Endothelial cell of umbilical vein (primary cell): ENCODE results near the gene GNPTAB. TPM values are rescaled to one million over a fixed set of nuclear protein-coding genes. Genes with fewer than 3 reads are reported as not detected.

Source experiments
- BruUV-seq: library from RNA; stranded (reverse); fragments of 400-500 nt; replicated peaks from 2 replicates; lab custom pipeline; 2021; lab: Mats Ljungman, UMichigan
- CTCF ChIA-PET: fragments of 300-600, 350-600 bp; sonication (Branson Sonifier 250); formaldehyde crosslinking; loops from one replicate; lab custom pipeline; 2021; ENCODE audit warnings: antibody characterized with exemption, inconsistent platforms; lab: Charles Lee
- POLR2A ChIA-PET: fragments of 300-600, 350-600 bp; sonication (Branson Sonifier 250); formaldehyde crosslinking; loops from one replicate; lab custom pipeline; 2021; ENCODE audit warnings: antibody characterized with exemption, inconsistent platforms; lab: Charles Lee
- DNase-seq: peaks from one replicate; pipeline ENCODE4 v3.0.0-alpha.2; 2011; ENCODE audit warnings: low read depth, low spot score
- FAIRE-seq: peaks from 2 replicates; lab custom pipeline; 2011; peaks lifted over from hg19 to GRCh38; lab: Jason Lieb, UNC
- H2AFZ ChIP-seq: 2 replicates; pipeline ENCODE4 v1.6.0; 2012; ENCODE audit warnings: low read depth, low read length, control low read depth, inconsistent platforms
- H3K27ac ChIP-seq: 2 replicates; pipeline ENCODE4 v1.5.1; 2011; ENCODE audit warnings: low read depth, mild to moderate bottlenecking, control low read depth, low read length, moderate library complexity; ENCODE audit not compliant: insufficient read depth
- H3K27me3 ChIP-seq, 2 experiments: 2 replicates each; pipeline versions ENCODE4 v1.6.0 to v1.6.1; 2011; ENCODE audit warnings: low read length in 2 of 2, mixed read lengths in 1 of 2; ENCODE audit not compliant: control insufficient read depth in 2 of 2, insufficient read depth in 2 of 2
- H3K36me3 ChIP-seq, 2 experiments: 2 replicates in 1 of 2; 3 replicates in 1 of 2; pipeline ENCODE4 v1.5.1; 2011; ENCODE audit warnings: low read length in 2 of 2, mild to moderate bottlenecking in 1 of 2, moderate library complexity in 1 of 2; ENCODE audit not compliant: control insufficient read depth in 2 of 2, insufficient read depth in 2 of 2; ENCODE audit errors: extremely low read depth in 1 of 2
- H3K4me1 ChIP-seq: 3 replicates; pipeline ENCODE4 v1.5.1; 2011; ENCODE audit warnings: mild to moderate bottlenecking, low read length; ENCODE audit not compliant: control insufficient read depth, insufficient read depth; ENCODE audit errors: extremely low read depth
- H3K4me2 ChIP-seq: 2 replicates; pipeline ENCODE4 v1.6.1; 2011; ENCODE audit warnings: low read length, control low read depth, mixed read lengths; ENCODE audit not compliant: insufficient read depth
- H3K4me3 ChIP-seq, 3 experiments: fragments of 200-600 bp in 1 of 3; sonication (generic), shearing (Covaris generic) in 1 of 3; replicated peaks in 1 of 3; 2 replicates each; pipeline ENCODE4 v1.5.1; 2011 to 2016; ENCODE audit warnings: control low read depth in 3 of 3, low read length in 3 of 3, mild to moderate bottlenecking in 2 of 3, inconsistent platforms in 1 of 3, low read depth in 1 of 3, moderate library complexity in 1 of 3; ENCODE audit not compliant: insufficient read depth in 1 of 3
- H3K79me2 ChIP-seq: 2 replicates; pipeline ENCODE4 v1.6.0; 2012; ENCODE audit warnings: low read length, inconsistent platforms; ENCODE audit not compliant: control insufficient read depth, insufficient read depth
- H3K9ac ChIP-seq: replicated peaks from 2 replicates; pipeline ENCODE3; 2011; ENCODE audit warnings: low read length, control low read depth; ENCODE audit not compliant: insufficient read depth; ENCODE audit errors: extremely low read depth
- H3K9me1 ChIP-seq: replicated peaks from 3 replicates; pipeline ENCODE4 v1.6.0; 2011; ENCODE audit warnings: mild to moderate bottlenecking, low read length; ENCODE audit not compliant: control insufficient read depth, insufficient read depth; ENCODE audit errors: extremely low read depth
- H3K9me3 ChIP-seq: replicated peaks from 2 replicates; pipeline ENCODE4 v1.5.1; 2012; ENCODE audit warnings: low read length, inconsistent platforms; ENCODE audit not compliant: control insufficient read depth, insufficient read depth
- H4K20me1 ChIP-seq: replicated peaks from 2 replicates; pipeline ENCODE3; 2011; ENCODE audit warnings: mild to moderate bottlenecking, low read length; ENCODE audit not compliant: control insufficient read depth, insufficient read depth; ENCODE audit errors: extremely low read depth
- EZH2 ChIP-seq: IDR thresholded peaks from 2 replicates; pipeline ENCODE4 v1.6.1; 2012; ENCODE audit warnings: borderline replicate concordance, low read depth, mild to moderate bottlenecking, moderate library complexity, low read length, inconsistent platforms; ENCODE audit not compliant: severe bottlenecking
- FOS ChIP-seq: IDR thresholded peaks from 2 replicates; pipeline ENCODE4 v1.6.1; 2011; ENCODE audit warnings: mild to moderate bottlenecking, low read length, moderate library complexity, borderline replicate concordance; ENCODE audit not compliant: insufficient read depth
- GATA2 ChIP-seq: IDR thresholded peaks from 2 replicates; pipeline ENCODE4 v1.7.0; 2011; ENCODE audit warnings: low read depth, mild to moderate bottlenecking, moderate library complexity, mixed read lengths, low read length; ENCODE audit not compliant: insufficient read length, insufficient read depth
- JUN ChIP-seq: IDR thresholded peaks from 2 replicates; pipeline ENCODE4 v1.6.1; 2011; ENCODE audit warnings: borderline replicate concordance, low read depth; ENCODE audit not compliant: insufficient read length, insufficient read depth
- MYC ChIP-seq: IDR thresholded peaks from one replicate; pipeline ENCODE4 v1.6.1; 2011; ENCODE audit warnings: mild to moderate bottlenecking, low read depth, low read length
- POLR2A ChIP-seq: IDR thresholded peaks from 2 replicates; pipeline ENCODE4 v1.6.1; 2012; ENCODE audit warnings: low read depth, mild to moderate bottlenecking, control low read depth, low read length
- POLR2AphosphoS5 ChIP-seq: IDR thresholded peaks from 2 replicates; pipeline ENCODE4 v1.6.1; 2012; ENCODE audit warnings: low read depth, mild to moderate bottlenecking, control low read depth, low read length, moderate library complexity; ENCODE audit not compliant: insufficient read depth
- dilution Hi-C: fragments of 300-500 bp; cut with MboI; formaldehyde crosslinking; loops from one replicate; pipeline ENCODE4 v1.15.0; 2019; ENCODE audit warnings: low sequenced_read_pairs; ENCODE audit not compliant: extremely low pct_ligation_motif_present
- intact Hi-C: fragments of 100-400 bp; cut with micrococcal nuclease; formaldehyde crosslinking; loops from one replicate; pipeline ENCODE4 v1.10.0; 2022
- polyA plus RNA-seq, 4 experiments: library from polyadenylated mRNA; depleted of rRNA in 3 of 4; stranded (reverse) in 3 of 4; unstranded in 1 of 4; fragments of >200 nt; gene quantifications; 2 replicates each; pipeline versions ENCODE4 v1.2.1 to v1.2.3, GENCODE V29; 2011 to 2012; ENCODE audit warnings: missing spikeins in 1 of 4
- total RNA-seq: library from RNA; stranded (reverse); gene quantifications from 2 replicates; pipeline ENCODE4 v1.2.3, GENCODE V29; 2021
- TF ChIP-seq, protein P1 (sequence below), 2 donors: IDR thresholded peaks; 1 replicate in 1 of 2; 2 replicates in 1 of 2; pipeline ENCODE4 v1.5.1; 2011; ENCODE audit warnings: low read length in 2 of 2, mild to moderate bottlenecking in 2 of 2, moderate library complexity in 2 of 2, control low read depth in 1 of 2, inconsistent platforms in 1 of 2, low read depth in 1 of 2; ENCODE audit not compliant: insufficient read depth in 1 of 2; ENCODE audit errors: extremely low read depth in 1 of 2
- TF ChIP-seq, protein P2 (sequence below): IDR thresholded peaks from 2 replicates; pipeline ENCODE4 v1.6.1; 2011; ENCODE audit not compliant: insufficient read depth, insufficient read length

The GNPTAB gene
- total and polyA plus RNA-seq, 2 donors (not counting 3 experiments of a cell fraction or from before 2014, with no cell fraction given): 15.6 to 39.5 TPM

DNA sequence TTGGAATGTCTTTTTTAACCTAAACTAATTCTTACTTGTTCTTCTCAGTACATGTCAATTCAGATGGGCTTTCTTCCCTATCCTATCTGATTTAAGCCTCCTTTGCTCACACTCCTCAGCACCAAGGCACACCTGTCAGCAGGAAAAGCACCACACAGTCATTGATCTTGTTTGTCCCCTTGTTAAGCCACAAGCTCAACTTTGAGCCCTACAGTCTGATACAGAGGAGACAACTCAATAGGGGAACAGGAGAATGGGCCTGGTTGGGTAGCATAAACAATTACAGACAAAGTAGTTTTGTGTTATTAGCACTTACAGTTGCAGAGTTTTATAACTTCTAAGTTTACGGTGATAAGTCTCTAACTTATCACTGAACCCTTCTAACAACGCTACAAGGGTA is 62.0 kb downstream of the GNPTAB start:
- H3K27ac ChIP-seq: no peak overlapping the region
- TF ChIP-seq MYC: no peak
- no peak for TF ChIP-seq JUN
- no peak for TF ChIP-seq FOS
- TF ChIP-seq, protein P1, sequence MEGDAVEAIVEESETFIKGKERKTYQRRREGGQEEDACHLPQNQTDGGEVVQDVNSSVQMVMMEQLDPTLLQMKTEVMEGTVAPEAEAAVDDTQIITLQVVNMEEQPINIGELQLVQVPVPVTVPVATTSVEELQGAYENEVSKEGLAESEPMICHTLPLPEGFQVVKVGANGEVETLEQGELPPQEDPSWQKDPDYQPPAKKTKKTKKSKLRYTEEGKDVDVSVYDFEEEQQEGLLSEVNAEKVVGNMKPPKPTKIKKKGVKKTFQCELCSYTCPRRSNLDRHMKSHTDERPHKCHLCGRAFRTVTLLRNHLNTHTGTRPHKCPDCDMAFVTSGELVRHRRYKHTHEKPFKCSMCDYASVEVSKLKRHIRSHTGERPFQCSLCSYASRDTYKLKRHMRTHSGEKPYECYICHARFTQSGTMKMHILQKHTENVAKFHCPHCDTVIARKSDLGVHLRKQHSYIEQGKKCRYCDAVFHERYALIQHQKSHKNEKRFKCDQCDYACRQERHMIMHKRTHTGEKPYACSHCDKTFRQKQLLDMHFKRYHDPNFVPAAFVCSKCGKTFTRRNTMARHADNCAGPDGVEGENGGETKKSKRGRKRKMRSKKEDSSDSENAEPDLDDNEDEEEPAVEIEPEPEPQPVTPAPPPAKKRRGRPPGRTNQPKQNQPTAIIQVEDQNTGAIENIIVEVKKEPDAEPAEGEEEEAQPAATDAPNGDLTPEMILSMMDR (IDR thresholded peaks at IDR 0.05; ENCODE audit: extremely low read depth in 1 of 2, insufficient read depth in 1 of 2, low read depth in 1 of 2, low read length in 2 of 2): no peak
- no peak for TF ChIP-seq POLR2AphosphoS5
- TF ChIP-seq, protein P2, sequence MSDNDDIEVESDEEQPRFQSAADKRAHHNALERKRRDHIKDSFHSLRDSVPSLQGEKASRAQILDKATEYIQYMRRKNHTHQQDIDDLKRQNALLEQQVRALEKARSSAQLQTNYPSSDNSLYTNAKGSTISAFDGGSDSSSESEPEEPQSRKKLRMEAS: no peak
- no peak for TF ChIP-seq GATA2
- TF ChIP-seq POLR2A: no peak
- TF ChIP-seq EZH2: no peak
- no peaks in the 10 kb centered on the region for H3K79me2 ChIP-seq
- CTCF ChIA-PET: interaction anchor here (1.0 to 2.7 kb wide), 4 partner anchors 9 to 354 kb away, joined by 3 to 15 read pairs (median 4); partner anchors contain the start of gene GNPTAB
- no peaks in the 10 kb centered on the region for H3K9me1 ChIP-seq
- H3K9me3 ChIP-seq: no peaks in the 10 kb centered on the region
- no peak overlapping the region for H2AFZ ChIP-seq
- H3K4me2 ChIP-seq: no peak overlapping the region
- POLR2A ChIA-PET: no interaction called here
- no peaks in the 10 kb centered on the region for H4K20me1 ChIP-seq
- no peak overlapping the region for H3K4me3 ChIP-seq
- intact Hi-C loops: no loop called here
- H3K4me1 ChIP-seq: no peaks in the 10 kb centered on the region
- no peak overlapping the region for H3K9ac ChIP-seq
- dilution Hi-C loops: no loop called here
- H3K36me3 ChIP-seq: no peaks in the 10 kb centered on the region
- no peak for DNase-seq
- FAIRE-seq: no peak
- no TSS peak for BruUV-seq
- H3K27me3 ChIP-seq: no peaks in the 10 kb centered on the region
